ENCODE measurements around the gene KIF9.

KIF9 gene

GRCh38 chr3:47267490-47267824 is 15.1 kb downstream of the KIF9 start:
- peaks cover 21% of the 10 kb centered on the region for H3K4me1 ChIP-seq (ENCODE audit: insufficient read depth, low read length, severe bottlenecking)
- no peak overlapping the region for H3K4me2 ChIP-seq (ENCODE audit: low read length)
- no peaks in the 10 kb centered on the region for H3F3A ChIP-seq (ENCODE audit: insufficient read depth, low read length)
- TF ChIP-seq EZH2 (IDR thresholded peaks at IDR 0.05; ENCODE audit: borderline replicate concordance, low read length) (no peak), CTCF (IDR thresholded peaks at IDR 0.05; ENCODE audit: low read length) (no peak)
- H3K9me3 ChIP-seq (ENCODE audit: low read length): no peaks in the 10 kb centered on the region
- no peak overlapping the region for H2AFZ ChIP-seq (ENCODE audit: low read length)
- no peaks in the 10 kb centered on the region for H3K36me3 ChIP-seq (ENCODE audit: insufficient read depth, low read length)
- no peaks in the 10 kb centered on the region for H3K27me3 ChIP-seq (ENCODE audit: insufficient read depth, low read length)
- no peaks in the 10 kb centered on the region for H4K20me1 ChIP-seq (ENCODE audit: insufficient read depth, low read length)
- no peak overlapping the region for H3K4me3 ChIP-seq (ENCODE audit: low read depth, low read length, poor library complexity, severe bottlenecking)
- no peaks in the 10 kb centered on the region for H3K9me2 ChIP-seq (ENCODE audit: low read depth, low read length)
- H3K9ac ChIP-seq (ENCODE audit: low read length): no peak overlapping the region
- H3K79me2 ChIP-seq (ENCODE audit: insufficient read depth, low read length): no peaks in the 10 kb centered on the region
- H3K27ac ChIP-seq (ENCODE audit: low read depth, low read length, poor library complexity, severe bottlenecking): peak overlapping the region; percentile 38

DNA sequence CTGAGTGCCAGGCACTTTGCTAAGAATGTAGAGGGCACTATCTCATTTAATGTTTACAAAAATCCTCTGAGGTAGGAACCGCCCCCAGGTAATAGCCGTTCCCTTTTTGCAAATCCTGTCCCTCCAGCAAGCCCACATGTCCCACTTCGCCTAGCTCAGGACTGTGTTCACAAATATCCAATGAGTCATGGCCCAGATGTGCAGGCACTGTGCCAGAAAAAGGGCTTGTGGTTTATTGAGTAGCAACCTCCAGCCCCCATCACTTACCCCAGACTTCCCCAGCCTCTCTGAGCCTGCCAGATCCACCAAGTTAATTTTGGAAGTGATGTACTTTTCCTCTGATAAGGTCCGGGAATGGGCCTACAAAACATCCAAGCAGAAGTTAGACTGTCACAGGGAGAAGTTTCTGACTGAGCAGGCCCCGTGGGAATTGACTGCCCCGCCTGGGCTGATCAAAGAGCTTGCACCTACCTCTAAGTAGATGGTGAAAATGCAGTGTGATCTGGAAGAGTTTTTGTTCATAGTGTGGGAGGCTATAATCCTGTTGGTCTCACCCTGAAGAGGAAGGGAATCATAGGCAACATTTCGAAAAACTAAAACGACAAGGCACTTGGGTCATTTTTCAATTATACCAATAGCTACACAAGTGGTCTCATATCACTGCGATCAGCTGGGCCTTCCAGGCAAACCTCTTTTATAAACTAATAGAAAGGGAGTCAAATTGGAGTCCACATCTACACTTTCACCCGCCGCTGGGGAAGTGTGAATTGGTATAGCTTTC is 15.7 kb downstream of the KIF9 start:
- peak overlapping the region; percentile 38 for H3K27ac ChIP-seq (ENCODE audit: low read depth, low read length, poor library complexity, severe bottlenecking)
- H3K9me3 ChIP-seq (ENCODE audit: low read length): no peaks in the 10 kb centered on the region
- H3K79me2 ChIP-seq (ENCODE audit: insufficient read depth, low read length): no peaks in the 10 kb centered on the region
- H3K4me1 ChIP-seq (ENCODE audit: insufficient read depth, low read length, severe bottlenecking): peaks cover 21% of the 10 kb centered on the region
- no peaks in the 10 kb centered on the region for H3F3A ChIP-seq (ENCODE audit: insufficient read depth, low read length)
- H3K36me3 ChIP-seq (ENCODE audit: insufficient read depth, low read length): no peaks in the 10 kb centered on the region
- no peaks in the 10 kb centered on the region for H3K27me3 ChIP-seq (ENCODE audit: insufficient read depth, low read length)
- H3K9me2 ChIP-seq (ENCODE audit: low read depth, low read length): no peaks in the 10 kb centered on the region
- H2AFZ ChIP-seq (ENCODE audit: low read length): no peak overlapping the region
- H3K4me2 ChIP-seq (ENCODE audit: low read length): peak overlapping the region; percentile 10; the same call in 1 of the 2 replicates
- no peak overlapping the region for H3K9ac ChIP-seq (ENCODE audit: low read length)
- TF ChIP-seq EZH2 (IDR thresholded peaks at IDR 0.05; ENCODE audit: borderline replicate concordance, low read length) (no peak), CTCF (IDR thresholded peaks at IDR 0.05; ENCODE audit: low read length) (no peak)
- H3K4me3 ChIP-seq (ENCODE audit: low read depth, low read length, poor library complexity, severe bottlenecking): no peak overlapping the region
- H4K20me1 ChIP-seq (ENCODE audit: insufficient read depth, low read length): no peaks in the 10 kb centered on the region

DNA sequence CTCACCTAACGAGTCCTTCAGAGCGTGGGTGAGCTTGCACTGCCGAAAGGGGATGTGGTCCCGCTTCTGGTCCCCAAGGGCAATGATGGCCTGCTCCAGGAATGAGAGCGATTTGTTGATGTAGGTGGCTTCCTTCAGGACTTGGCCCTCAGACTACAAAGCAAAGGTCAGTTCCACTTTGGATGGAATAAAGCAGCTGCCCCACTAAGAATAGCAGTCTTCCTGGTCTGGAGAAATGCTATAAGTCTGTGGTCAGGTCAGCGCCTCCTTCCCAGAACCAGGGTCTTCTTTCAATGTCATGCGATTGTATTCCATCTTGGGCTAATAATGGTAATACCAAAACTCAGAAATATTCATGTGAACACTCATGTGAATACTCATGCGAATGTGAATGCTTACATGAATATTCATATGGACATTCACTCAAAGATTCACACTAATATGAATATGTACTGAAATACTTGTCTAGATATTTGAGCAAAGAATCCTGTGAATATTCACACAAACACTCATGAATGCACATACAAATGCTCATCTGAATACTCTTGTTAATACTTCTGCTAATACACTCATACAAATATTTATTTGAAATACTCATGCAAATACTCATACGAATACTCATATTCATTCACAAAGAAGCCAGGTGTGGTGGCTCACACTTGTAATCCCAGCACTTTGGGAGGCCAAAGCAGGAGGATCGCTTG is 16.7 kb downstream of the KIF9 start:
- Histone ChIP-seq H3K9me2 (ENCODE audit: low read depth, low read length) (no peaks in the 10 kb centered on the region), H4K20me1 (ENCODE audit: insufficient read depth, low read length) (no peaks in the 10 kb centered on the region), H3K27ac (ENCODE audit: low read depth, low read length, poor library complexity, severe bottlenecking) (no peak overlapping the region), H3K9ac (ENCODE audit: low read length) (no peak overlapping the region), H3K4me3 (ENCODE audit: low read depth, low read length, poor library complexity, severe bottlenecking) (no peak overlapping the region), H3K4me2 (ENCODE audit: low read length) (no peak overlapping the region), H3K4me1 (ENCODE audit: insufficient read depth, low read length, severe bottlenecking) (peaks cover 21% of the 10 kb centered on the region), H2AFZ (ENCODE audit: low read length) (no peak overlapping the region), H3K9me3 (ENCODE audit: low read length) (no peaks in the 10 kb centered on the region), H3K36me3 (ENCODE audit: insufficient read depth, low read length) (no peaks in the 10 kb centered on the region), H3K27me3 (ENCODE audit: insufficient read depth, low read length) (no peaks in the 10 kb centered on the region), H3F3A (ENCODE audit: insufficient read depth, low read length) (no peaks in the 10 kb centered on the region), H3K79me2 (ENCODE audit: insufficient read depth, low read length) (no peaks in the 10 kb centered on the region)
- TF ChIP-seq CTCF (IDR thresholded peaks at IDR 0.05; ENCODE audit: low read length): no peak
- TF ChIP-seq EZH2 (IDR thresholded peaks at IDR 0.05; ENCODE audit: borderline replicate concordance, low read length): no peak
